GM12874 (cell line): ENCODE measurements around the gene SNX32.

Experiments
- TF ChIP-seq, protein P1 (sequence below): IDR thresholded peaks from 2 replicates; pipeline ENCODE4 v1.5.1; 2011; ENCODE audit warnings: low read depth, mild to moderate bottlenecking, control low read depth, low read length, moderate library complexity; ENCODE audit not compliant: insufficient read depth

SNX32 gene

DNA sequence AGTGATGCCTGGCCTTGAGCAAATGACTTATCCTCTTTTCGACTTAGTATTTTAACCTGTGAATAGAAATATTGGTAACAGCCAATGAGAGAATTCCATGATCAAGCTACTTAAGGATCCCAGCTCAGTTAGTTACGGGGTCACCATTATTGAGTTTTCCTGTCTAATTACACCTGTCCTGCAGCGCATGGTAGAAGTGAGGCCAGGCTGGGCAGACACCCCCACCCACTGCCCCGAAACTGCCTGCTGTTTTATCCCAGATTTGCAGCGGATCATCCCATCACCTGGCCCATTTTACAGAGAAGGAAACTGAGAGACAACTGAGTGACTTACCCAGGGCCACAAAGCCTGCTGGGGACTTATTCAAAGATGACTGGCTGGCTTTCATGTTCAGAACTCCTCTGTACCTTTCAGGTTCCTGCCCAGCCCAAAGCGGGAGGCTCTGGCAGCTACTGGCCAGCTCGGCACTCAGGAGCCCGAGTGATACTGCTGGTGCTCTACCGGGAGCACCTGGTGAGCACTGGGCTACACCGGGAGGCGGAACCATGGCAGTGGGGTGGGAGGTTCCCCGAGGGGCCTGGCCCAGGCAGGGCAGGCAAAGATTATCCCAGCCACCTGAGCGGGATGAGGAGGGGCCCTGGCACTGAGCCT, 27.9 kb downstream of the SNX32 start:
- TF ChIP-seq, protein P1, sequence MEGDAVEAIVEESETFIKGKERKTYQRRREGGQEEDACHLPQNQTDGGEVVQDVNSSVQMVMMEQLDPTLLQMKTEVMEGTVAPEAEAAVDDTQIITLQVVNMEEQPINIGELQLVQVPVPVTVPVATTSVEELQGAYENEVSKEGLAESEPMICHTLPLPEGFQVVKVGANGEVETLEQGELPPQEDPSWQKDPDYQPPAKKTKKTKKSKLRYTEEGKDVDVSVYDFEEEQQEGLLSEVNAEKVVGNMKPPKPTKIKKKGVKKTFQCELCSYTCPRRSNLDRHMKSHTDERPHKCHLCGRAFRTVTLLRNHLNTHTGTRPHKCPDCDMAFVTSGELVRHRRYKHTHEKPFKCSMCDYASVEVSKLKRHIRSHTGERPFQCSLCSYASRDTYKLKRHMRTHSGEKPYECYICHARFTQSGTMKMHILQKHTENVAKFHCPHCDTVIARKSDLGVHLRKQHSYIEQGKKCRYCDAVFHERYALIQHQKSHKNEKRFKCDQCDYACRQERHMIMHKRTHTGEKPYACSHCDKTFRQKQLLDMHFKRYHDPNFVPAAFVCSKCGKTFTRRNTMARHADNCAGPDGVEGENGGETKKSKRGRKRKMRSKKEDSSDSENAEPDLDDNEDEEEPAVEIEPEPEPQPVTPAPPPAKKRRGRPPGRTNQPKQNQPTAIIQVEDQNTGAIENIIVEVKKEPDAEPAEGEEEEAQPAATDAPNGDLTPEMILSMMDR, result no peak

- TF ChIP-seq, protein P1, result no peak
Observed at GRCh38 chr11:65862191-65862735, 28.5 kb downstream of the SNX32 start.

- TF ChIP-seq, protein P1, result no peak
Observed at GRCh38 chr11:65862941-65863888, 29.5 kb downstream of the SNX32 start.

DNA sequence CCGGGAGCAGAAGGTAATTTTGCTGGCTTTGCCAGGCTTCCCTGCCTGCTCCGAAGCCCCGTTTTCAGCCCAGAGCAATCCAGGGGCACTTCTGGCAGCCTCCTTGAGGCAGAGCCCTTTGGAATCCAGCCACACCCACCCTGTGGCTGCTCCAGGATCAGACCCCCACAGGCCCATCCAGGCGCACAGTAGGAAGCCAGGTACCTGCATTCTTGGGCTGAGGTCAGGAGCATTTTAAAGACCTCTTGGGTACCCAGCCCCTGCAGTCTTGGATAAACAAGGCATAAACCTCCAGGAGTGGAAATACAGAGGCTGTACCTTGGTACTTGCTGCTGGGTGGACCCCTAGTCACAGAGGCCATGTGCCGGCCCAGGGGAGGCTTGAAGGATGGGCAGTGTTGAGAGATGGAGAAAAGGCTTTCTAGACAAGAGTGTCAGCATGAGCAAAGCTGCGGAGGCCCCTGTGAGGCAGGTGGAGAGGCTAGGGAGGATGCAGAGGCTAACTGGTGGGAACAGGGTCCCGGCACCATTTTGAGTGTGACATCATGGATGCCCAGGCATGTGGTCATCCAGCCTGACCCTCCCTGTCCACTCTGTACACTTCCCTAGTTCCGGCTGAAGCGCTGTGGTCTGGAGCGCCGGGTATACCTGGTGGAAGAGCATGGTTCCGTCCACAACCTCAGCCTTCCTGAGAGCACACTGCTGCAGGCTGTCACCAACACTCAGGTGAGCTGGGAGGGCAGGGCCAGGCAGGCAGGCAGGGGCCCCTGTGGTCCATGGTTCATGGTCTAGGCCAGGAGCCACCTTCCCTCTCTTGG, 30.3 kb downstream of the SNX32 start:
- TF ChIP-seq, protein P1, result no peak

- TF ChIP-seq, protein P1, result no peak
Observed at GRCh38 chr11:65864706-65865471, 31.1 kb downstream of the SNX32 start.

DNA sequence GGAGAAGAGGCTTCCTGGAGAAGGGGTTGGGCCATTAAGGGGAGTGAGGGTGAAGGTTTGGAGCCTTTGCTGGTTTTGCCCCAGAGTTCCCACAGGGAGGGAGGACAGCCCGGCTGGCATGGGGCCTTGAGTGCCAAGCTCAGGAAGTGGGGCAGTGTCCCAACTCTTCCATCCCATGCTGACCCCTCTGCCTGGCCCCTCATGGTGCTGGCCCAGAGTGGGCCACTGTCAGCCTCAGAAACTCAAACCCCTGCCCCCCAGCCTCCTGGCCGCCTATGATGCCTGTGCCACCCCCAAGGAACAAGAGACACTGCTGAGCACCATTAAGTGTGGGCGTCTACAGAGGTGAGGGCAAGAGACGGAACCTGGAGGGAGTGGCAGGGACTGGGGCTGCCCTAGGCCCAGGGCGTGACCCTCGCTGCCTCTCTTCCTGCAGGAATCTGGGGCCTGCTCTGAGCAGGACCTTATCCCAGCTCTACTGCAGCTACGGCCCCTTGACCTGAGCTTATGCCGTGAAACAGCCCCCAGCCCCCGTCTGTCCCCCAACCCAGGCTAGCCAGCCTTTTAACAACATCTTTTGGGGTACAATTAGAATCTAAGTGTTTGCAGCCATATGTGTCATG, 31.9 kb downstream of the SNX32 start:
- TF ChIP-seq, protein P1, result no peak
